Kidney (tissue), 14 donors: ENCODE results near the gene TRMT10C. TPM values are rescaled to one million over a fixed set of nuclear protein-coding genes. Genes with fewer than 3 reads are reported as not detected.
"Not testable (repeated sequence)": the region's sequence is repeated elsewhere in the genome, so short reads cannot be mapped to it uniquely, and the experiment has no call there.

Experiments used
- DNase-seq, 5 donors: peaks; one replicate each; pipeline ENCODE4 v3.0.0-alpha.2; 2013 to 2020
- FAIRE-seq: peaks from 2 replicates; lab custom pipeline; 2012; peaks lifted over from hg19 to GRCh38; lab: Jason Lieb, UNC
- H3K27ac ChIP-seq, 2 donors: one replicate each; pipeline ENCODE4 v1.7.0; 2013; ENCODE audit warnings: low read depth in 2 of 2, low read length in 2 of 2, inconsistent platforms in 1 of 2
- H3K27me3 ChIP-seq: one replicate; pipeline ENCODE4 v1.7.1; 2013; ENCODE audit warnings: low read length, inconsistent platforms; ENCODE audit not compliant: control insufficient read depth, insufficient read depth
- H3K36me3 ChIP-seq, 3 donors: one replicate each; pipeline versions ENCODE4 v1.7.0 to v1.7.1; 2013; ENCODE audit warnings: low read length in 3 of 3, control low read depth in 1 of 3, inconsistent platforms in 1 of 3; ENCODE audit not compliant: insufficient read depth in 3 of 3, control insufficient read depth in 2 of 3
- H3K4me1 ChIP-seq, 3 donors: one replicate each; pipeline versions ENCODE4 v1.7.0 to v1.7.1; 2013; ENCODE audit warnings: low read length in 3 of 3, inconsistent platforms in 1 of 3, low read depth in 1 of 3; ENCODE audit not compliant: control insufficient read depth in 2 of 3, insufficient read depth in 2 of 3
- H3K4me3 ChIP-seq, 3 donors: one replicate each; pipeline versions ENCODE4 v1.7.0 to v1.8.1; 2013; ENCODE audit warnings: low read length in 3 of 3, control low read depth in 1 of 3, inconsistent platforms in 1 of 3
- H3K9ac ChIP-seq, 3 donors: one replicate each; pipeline versions ENCODE4 v1.7.0 to v1.7.1; 2013; ENCODE audit warnings: low read length in 3 of 3, control low read depth in 1 of 3, inconsistent platforms in 1 of 3
- H3K9me3 ChIP-seq, 3 donors: one replicate each; pipeline versions ENCODE4 v1.7.0 to v1.7.1; 2013; ENCODE audit warnings: low read length in 3 of 3, control low read depth in 1 of 3, inconsistent platforms in 1 of 3; ENCODE audit not compliant: control insufficient read depth in 2 of 3, insufficient read depth in 1 of 3
- CTCF ChIP-seq: IDR thresholded peaks from 3 replicates; pipeline ENCODE4 v1.5.1; 2012; ENCODE audit warnings: mild to moderate bottlenecking, moderate library complexity, borderline replicate concordance; ENCODE audit not compliant: insufficient read depth; ENCODE audit errors: extremely low read depth
- intact Hi-C: fragments of 100-400 bp; cut with DNase I; formaldehyde crosslinking; loops from one replicate; pipeline ENCODE4 v1.11.1; 2022
- polyA plus RNA-seq: library from polyadenylated mRNA; stranded (reverse); fragments of 350-450 nt; fragmentation: Illumina TruSeq; extraction: RNeasy Lipid Tissue Mini Kit (QIAGEN cat#74804); gene quantifications from one replicate; pipeline ENCODE4 v1.2.3, GENCODE V29; 2014; ENCODE audit warnings: low read depth, low replicate concordance; ENCODE audit not compliant: insufficient read depth
- total RNA-seq: library from RNA; stranded (reverse); fragmentation: NEBNext Ultra II Directional; extraction: Animal tissue kit (Norgen Biotek cat#: 25700); gene quantifications from one replicate; pipeline ENCODE4 v1.2.1, GENCODE V29; 2021
- donor health status: control.
- donor health status: control.
- donor health status: control.
- donor health status: control.
- donor health status: control.
- donor health status: DM: yes; HTN: yes; CAD: no.
- donor health status: Normal renal cell carcinoma (clear cell type).

The TRMT10C gene
- total and polyA plus RNA-seq, 2 donors from 2014 or later: 17.7 to 27.5 TPM

DNA sequence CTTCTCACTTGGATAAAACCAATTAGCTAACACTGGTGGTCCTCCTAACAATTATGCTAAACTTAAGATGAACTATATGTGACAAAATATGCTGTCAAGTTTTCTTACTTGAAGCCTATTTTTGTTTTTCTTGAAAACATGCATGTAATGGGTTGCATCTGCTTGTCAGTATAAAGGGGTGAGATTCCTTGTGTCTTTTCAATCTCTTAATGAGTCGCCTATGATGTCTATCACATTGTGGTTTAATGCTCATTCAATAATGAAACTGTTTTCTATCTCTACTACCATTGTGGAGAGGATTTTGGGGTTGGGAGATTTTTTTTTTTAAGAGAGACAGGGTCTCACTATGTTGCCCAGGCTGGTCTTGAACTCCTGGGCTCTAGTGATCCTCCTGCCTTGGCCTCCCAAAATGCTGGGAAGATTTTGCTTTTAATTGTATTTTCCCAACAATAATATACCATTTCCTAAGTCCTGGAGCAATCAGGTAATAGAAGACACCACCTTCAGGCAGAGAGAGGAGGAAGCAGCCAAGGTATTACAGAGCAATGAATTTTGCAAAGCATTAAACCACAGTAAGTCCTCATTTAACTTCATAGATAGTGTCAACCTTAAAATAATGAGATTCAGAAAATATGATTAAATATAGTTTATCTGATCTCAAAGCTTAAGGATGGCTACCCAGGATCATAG lies 17.4 kb upstream of the TRMT10C start:
- no peak overlapping the region for H3K27ac ChIP-seq
- H3K4me3 ChIP-seq: no peak overlapping the region
- TF ChIP-seq CTCF: no peak
- DNase-seq (no peak), FAIRE-seq (no peak)
- no peaks in the 10 kb centered on the region for H3K4me1 ChIP-seq
- H3K27me3 ChIP-seq: no peaks in the 10 kb centered on the region
- H3K36me3 ChIP-seq: no peaks in the 10 kb centered on the region
- intact Hi-C loops: no loop called here
- no peaks in the 10 kb centered on the region for H3K9me3 ChIP-seq
- H3K9ac ChIP-seq: no peak overlapping the region

DNA sequence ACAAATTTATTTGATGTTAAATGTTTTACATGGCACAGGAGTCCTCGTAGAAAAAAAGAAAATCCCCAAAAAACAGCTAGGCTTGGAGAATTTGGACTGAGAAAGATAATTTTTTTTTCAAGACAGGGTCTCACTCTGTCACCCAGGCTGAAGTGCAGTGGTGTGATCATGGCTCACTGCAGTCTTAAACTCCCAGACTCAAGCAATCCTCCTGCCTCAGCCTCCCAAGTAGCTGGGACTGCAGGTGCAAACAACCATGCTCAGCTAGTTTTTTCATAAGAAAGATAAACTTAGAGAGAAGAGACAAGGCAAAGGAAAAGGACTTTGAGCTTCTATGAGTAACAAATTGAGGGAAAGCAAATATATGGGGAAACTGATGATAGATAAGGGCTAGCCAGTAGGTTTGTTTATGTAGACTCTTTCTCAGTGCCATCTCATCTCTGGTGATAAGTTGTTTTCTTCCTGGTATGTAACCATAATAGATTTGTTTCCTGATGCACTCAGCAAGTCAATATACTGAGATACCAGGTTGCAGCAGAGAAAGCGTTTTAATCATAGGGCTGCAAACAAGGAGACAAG lies 13.1 kb upstream of the TRMT10C start:
- Histone ChIP-seq H3K9ac (no peak overlapping the region), H3K4me1 (no peaks in the 10 kb centered on the region), H3K27ac (no peak overlapping the region), H3K27me3 (no peaks in the 10 kb centered on the region), H3K4me3 (no peak overlapping the region), H3K36me3 (no peaks in the 10 kb centered on the region), H3K9me3 (no peaks in the 10 kb centered on the region)
- no peak for TF ChIP-seq CTCF
- intact Hi-C loops: no loop called here
- FAIRE-seq: no peak
- DNase-seq: no peak

- H3K9me3 ChIP-seq: no peaks in the 10 kb centered on the region
- no peak overlapping the region for H3K4me3 ChIP-seq
- H3K4me1 ChIP-seq: no peaks in the 10 kb centered on the region
- DNase-seq: no peak
- H3K36me3 ChIP-seq: no peaks in the 10 kb centered on the region
- H3K9ac ChIP-seq: no peak overlapping the region
- no peaks in the 10 kb centered on the region for H3K27me3 ChIP-seq
- TF ChIP-seq CTCF: no peak
- intact Hi-C loops: no loop called here
- no peak overlapping the region for H3K27ac ChIP-seq
- no peak for FAIRE-seq
Measured at GRCh38 chr3:101549473-101549872, 12.2 kb upstream of the TRMT10C start.

GRCh38 chr3:101551359-101552081 lies 10.1 kb upstream of the TRMT10C start:
- intact Hi-C loops, H3K9me3 ChIP-seq, H3K9ac ChIP-seq, H3K4me3 ChIP-seq, DNase-seq, H3K4me1 ChIP-seq, FAIRE-seq, H3K27me3 ChIP-seq, H3K27ac ChIP-seq, H3K36me3 ChIP-seq: not testable (repeated sequence)

DNA sequence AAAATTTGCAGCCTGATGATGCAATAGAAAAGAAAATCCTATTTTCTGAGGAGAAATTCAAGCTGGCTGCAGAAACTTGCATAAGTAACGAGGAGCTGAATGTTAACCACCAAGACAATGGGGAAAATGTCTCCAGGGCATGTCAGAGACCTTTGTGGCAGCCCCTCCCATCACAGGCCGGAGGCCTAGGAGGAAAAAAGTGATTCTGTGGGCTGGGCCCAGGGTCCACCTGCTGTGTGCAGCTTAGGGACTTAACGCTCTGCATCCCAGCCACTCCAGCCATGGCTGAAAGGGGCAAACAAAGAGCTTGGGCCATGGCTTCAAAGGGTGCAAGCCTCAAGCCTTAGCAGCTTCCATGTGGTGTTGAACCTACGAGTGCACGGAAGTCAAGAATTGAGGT lies 8.3 kb upstream of the TRMT10C start:
- not testable (repeated sequence) for DNase-seq, H3K4me3 ChIP-seq, FAIRE-seq

More for the DNA sequence above, 8.3 kb upstream of the TRMT10C start:
- H3K27me3 ChIP-seq, H3K9ac ChIP-seq, H3K9me3 ChIP-seq, intact Hi-C loops, H3K27ac ChIP-seq, H3K36me3 ChIP-seq, H3K4me1 ChIP-seq: not testable (repeated sequence)
